ENCODE measurements around the gene PIEZO2. TPM values are rescaled to one million over a fixed set of nuclear protein-coding genes. Genes with fewer than 3 reads are reported as not detected.

The PIEZO2 gene
- polyA plus RNA-seq, 1 donor from 2014 or later = 0.30 TPM

DNA sequence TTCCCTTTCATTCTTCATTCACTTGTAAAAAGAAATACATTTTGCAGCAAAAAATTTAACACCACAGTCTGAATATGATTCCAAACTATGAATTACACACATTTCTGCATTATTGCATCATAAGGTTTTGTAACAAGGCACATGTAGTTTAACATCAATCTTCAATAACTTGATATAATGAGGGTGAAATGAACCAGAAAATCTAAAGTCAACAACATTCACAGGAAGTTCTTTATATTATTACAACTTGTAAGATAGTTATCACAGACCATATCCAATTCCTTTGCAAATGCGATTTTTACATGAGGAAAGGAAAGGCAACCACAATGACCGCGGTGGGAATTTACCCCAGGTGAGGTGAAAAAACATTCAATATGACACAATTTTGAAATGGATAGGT lies 410.2 kb downstream of the PIEZO2 start:
- Histone ChIP-seq H3K27me3 (ENCODE audit: insufficient read depth, low read depth, low read length) (no peaks in the 10 kb centered on the region), H3K9ac (ENCODE audit: low read length) (no peak overlapping the region), H3F3A (ENCODE audit: insufficient read depth, low read length, poor library complexity, severe bottlenecking) (no peaks in the 10 kb centered on the region), H4K20me1 (ENCODE audit: insufficient read depth) (no peaks in the 10 kb centered on the region), H3K4me3 (ENCODE audit: low read length) (no peak overlapping the region), H3K36me3 (ENCODE audit: insufficient read depth, low read length) (no peaks in the 10 kb centered on the region), H3K9me3 (ENCODE audit: low read length) (no peaks in the 10 kb centered on the region), H3K79me2 (replicated peaks; ENCODE audit: insufficient read depth, low read length) (no peaks in the 10 kb centered on the region), H2AFZ (ENCODE audit: low read depth, low read length) (no peak overlapping the region), H3K9me2 (ENCODE audit: insufficient read depth, low read length) (no peaks in the 10 kb centered on the region), H3K27ac (ENCODE audit: low read length) (no peak overlapping the region), H3K4me2 (ENCODE audit: low read length) (no peak overlapping the region)
- TF ChIP-seq TAF1 (IDR thresholded peaks at IDR 0.05; ENCODE audit: low read depth) (no peak), SMC3 (conservative IDR thresholded peaks at IDR 0.05; ENCODE audit: poor library complexity) (no peak), MXI1 (conservative IDR thresholded peaks at IDR 0.05; ENCODE audit: poor library complexity, severe bottlenecking) (no peak), RAD21 (conservative IDR thresholded peaks at IDR 0.05) (no peak), EZH2 (IDR thresholded peaks at IDR 0.05; ENCODE audit: borderline replicate concordance, insufficient read depth, low read length, poor library complexity, severe bottlenecking) (no peak)
- TF ChIP-seq, protein P1, sequence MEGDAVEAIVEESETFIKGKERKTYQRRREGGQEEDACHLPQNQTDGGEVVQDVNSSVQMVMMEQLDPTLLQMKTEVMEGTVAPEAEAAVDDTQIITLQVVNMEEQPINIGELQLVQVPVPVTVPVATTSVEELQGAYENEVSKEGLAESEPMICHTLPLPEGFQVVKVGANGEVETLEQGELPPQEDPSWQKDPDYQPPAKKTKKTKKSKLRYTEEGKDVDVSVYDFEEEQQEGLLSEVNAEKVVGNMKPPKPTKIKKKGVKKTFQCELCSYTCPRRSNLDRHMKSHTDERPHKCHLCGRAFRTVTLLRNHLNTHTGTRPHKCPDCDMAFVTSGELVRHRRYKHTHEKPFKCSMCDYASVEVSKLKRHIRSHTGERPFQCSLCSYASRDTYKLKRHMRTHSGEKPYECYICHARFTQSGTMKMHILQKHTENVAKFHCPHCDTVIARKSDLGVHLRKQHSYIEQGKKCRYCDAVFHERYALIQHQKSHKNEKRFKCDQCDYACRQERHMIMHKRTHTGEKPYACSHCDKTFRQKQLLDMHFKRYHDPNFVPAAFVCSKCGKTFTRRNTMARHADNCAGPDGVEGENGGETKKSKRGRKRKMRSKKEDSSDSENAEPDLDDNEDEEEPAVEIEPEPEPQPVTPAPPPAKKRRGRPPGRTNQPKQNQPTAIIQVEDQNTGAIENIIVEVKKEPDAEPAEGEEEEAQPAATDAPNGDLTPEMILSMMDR (IDR thresholded peaks at IDR 0.05; ENCODE audit: poor library complexity, severe bottlenecking) = no peak

DNA sequence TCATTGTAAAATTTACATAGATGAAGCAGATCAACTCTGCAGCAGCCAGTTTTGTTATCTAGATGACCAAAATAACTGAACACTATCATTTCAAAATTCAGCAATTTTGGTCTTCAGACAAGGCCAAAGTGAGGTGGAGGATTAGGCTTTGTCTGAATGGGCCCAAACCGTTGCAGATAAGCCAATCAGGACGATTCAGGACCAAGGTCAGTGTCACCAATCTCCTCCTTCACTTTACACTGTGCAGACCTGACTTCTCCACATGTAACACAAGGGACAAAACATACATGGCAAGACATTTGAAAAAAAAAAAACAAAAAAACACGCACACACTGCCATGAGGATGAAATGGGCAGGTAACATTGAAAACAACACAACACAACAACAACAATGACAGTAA lies 412.4 kb downstream of the PIEZO2 start:
- Histone ChIP-seq H3K4me3 (ENCODE audit: low read length) (no peak overlapping the region), H3F3A (ENCODE audit: insufficient read depth, low read length, poor library complexity, severe bottlenecking) (no peaks in the 10 kb centered on the region), H3K36me3 (ENCODE audit: insufficient read depth, low read length) (no peaks in the 10 kb centered on the region), H3K9me2 (ENCODE audit: insufficient read depth, low read length) (no peaks in the 10 kb centered on the region), H3K4me2 (ENCODE audit: low read length) (no peak overlapping the region), H3K9me3 (ENCODE audit: low read length) (no peaks in the 10 kb centered on the region), H3K27ac (ENCODE audit: low read length) (no peak overlapping the region), H3K27me3 (ENCODE audit: insufficient read depth, low read depth, low read length) (no peaks in the 10 kb centered on the region), H3K9ac (ENCODE audit: low read length) (no peak overlapping the region), H3K79me2 (replicated peaks; ENCODE audit: insufficient read depth, low read length) (no peaks in the 10 kb centered on the region), H2AFZ (ENCODE audit: low read depth, low read length) (no peak overlapping the region), H4K20me1 (ENCODE audit: insufficient read depth) (no peaks in the 10 kb centered on the region)
- TF ChIP-seq POLR2AphosphoS5 (IDR thresholded peaks at IDR 0.05) (no peak), SMC3 (conservative IDR thresholded peaks at IDR 0.05; ENCODE audit: poor library complexity) (no peak), RAD21 (conservative IDR thresholded peaks at IDR 0.05) (no peak), EP300 (conservative IDR thresholded peaks at IDR 0.05; ENCODE audit: poor library complexity, severe bottlenecking) (no peak), MXI1 (conservative IDR thresholded peaks at IDR 0.05; ENCODE audit: poor library complexity, severe bottlenecking) (no peak), TAF1 (IDR thresholded peaks at IDR 0.05; ENCODE audit: low read depth) (no peak), EZH2 (IDR thresholded peaks at IDR 0.05; ENCODE audit: borderline replicate concordance, insufficient read depth, low read length, poor library complexity, severe bottlenecking) (no peak)
- TF ChIP-seq, protein P2, sequence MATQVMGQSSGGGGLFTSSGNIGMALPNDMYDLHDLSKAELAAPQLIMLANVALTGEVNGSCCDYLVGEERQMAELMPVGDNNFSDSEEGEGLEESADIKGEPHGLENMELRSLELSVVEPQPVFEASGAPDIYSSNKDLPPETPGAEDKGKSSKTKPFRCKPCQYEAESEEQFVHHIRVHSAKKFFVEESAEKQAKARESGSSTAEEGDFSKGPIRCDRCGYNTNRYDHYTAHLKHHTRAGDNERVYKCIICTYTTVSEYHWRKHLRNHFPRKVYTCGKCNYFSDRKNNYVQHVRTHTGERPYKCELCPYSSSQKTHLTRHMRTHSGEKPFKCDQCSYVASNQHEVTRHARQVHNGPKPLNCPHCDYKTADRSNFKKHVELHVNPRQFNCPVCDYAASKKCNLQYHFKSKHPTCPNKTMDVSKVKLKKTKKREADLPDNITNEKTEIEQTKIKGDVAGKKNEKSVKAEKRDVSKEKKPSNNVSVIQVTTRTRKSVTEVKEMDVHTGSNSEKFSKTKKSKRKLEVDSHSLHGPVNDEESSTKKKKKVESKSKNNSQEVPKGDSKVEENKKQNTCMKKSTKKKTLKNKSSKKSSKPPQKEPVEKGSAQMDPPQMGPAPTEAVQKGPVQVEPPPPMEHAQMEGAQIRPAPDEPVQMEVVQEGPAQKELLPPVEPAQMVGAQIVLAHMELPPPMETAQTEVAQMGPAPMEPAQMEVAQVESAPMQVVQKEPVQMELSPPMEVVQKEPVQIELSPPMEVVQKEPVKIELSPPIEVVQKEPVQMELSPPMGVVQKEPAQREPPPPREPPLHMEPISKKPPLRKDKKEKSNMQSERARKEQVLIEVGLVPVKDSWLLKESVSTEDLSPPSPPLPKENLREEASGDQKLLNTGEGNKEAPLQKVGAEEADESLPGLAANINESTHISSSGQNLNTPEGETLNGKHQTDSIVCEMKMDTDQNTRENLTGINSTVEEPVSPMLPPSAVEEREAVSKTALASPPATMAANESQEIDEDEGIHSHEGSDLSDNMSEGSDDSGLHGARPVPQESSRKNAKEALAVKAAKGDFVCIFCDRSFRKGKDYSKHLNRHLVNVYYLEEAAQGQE (IDR thresholded peaks at IDR 0.05; ENCODE audit: borderline replicate concordance) = no peak
- TF ChIP-seq, protein P1 (IDR thresholded peaks at IDR 0.05; ENCODE audit: poor library complexity, severe bottlenecking) = no peak
